ENCODE results near the gene ADARB2.

- TF ChIP-seq CTCF (IDR thresholded peaks at IDR 0.05), result no peak
- TF ChIP-seq POLR2AphosphoS5 (IDR thresholded peaks at IDR 0.05), result no peak
- TF ChIP-seq EP300 (IDR thresholded peaks at IDR 0.05), result no peak
Measured at GRCh38 chr10:1424648-1425047, 312.7 kb downstream of the ADARB2 start.

All from suprapubic skin (tissue), 4 donors.